Measurements from ENCODE around the gene ZSWIM8.
"Not testable (repeated sequence)": the region's sequence is repeated elsewhere in the genome, so short reads cannot be mapped to it uniquely, and the experiment has no call there.

ZSWIM8 gene

GRCh38 chr10:73819513-73820093 lies 34.2 kb downstream of the ZSWIM8 start:
- peaks cover 3 to 75% (median 42%) of the 10 kb centered on the region in 5 donors for H3K36me3 ChIP-seq (ENCODE audit: control insufficient read depth in 5 of 5, insufficient read depth in 5 of 5, low read length in 5 of 5)
- no peaks in the 10 kb centered on the region for H3K9me3 ChIP-seq (ENCODE audit: control insufficient read depth in 5 of 5, low read length in 5 of 5)
- no peak overlapping the region for H3K4me3 ChIP-seq (ENCODE audit: low read depth in 1 of 5, low read length in 5 of 5)
- H3K27ac ChIP-seq (ENCODE audit: low read depth, low read length), result no peak overlapping the region
- H3K27me3 ChIP-seq (ENCODE audit: control insufficient read depth in 5 of 5, insufficient read depth in 4 of 5, low read length in 5 of 5), result no peaks in the 10 kb centered on the region
- peaks cover 0 to 24% (median 18%) of the 10 kb centered on the region in 5 donors for H3K4me1 ChIP-seq (ENCODE audit: control insufficient read depth in 5 of 5, insufficient read depth in 5 of 5, low read length in 5 of 5)
- H3K9ac ChIP-seq (ENCODE audit: low read length in 5 of 5), result no peak overlapping the region

GRCh38 chr10:73823391-73823790 lies 38.0 kb downstream of the ZSWIM8 start:
- Histone ChIP-seq H3K4me3 (ENCODE audit: low read depth in 1 of 5, low read length in 5 of 5) (no peak overlapping the region), H3K27ac (ENCODE audit: low read depth, low read length) (no peak overlapping the region), H3K36me3 (ENCODE audit: control insufficient read depth in 5 of 5, insufficient read depth in 5 of 5, low read length in 5 of 5) (peaks cover under 1 to 74% (median 49%) of the 10 kb centered on the region in 5 donors), H3K9ac (ENCODE audit: low read length in 5 of 5) (no peak overlapping the region), H3K9me3 (ENCODE audit: control insufficient read depth in 5 of 5, low read length in 5 of 5) (no peaks in the 10 kb centered on the region), H3K4me1 (ENCODE audit: control insufficient read depth in 5 of 5, insufficient read depth in 5 of 5, low read length in 5 of 5) (peaks cover 0 to 8% (median 0%) of the 10 kb centered on the region in 5 donors), H3K27me3 (ENCODE audit: control insufficient read depth in 5 of 5, insufficient read depth in 4 of 5, low read length in 5 of 5) (no peaks in the 10 kb centered on the region)

- Histone ChIP-seq H3K9ac (ENCODE audit: low read length in 5 of 5) (no peak overlapping the region), H3K36me3 (ENCODE audit: control insufficient read depth in 5 of 5, insufficient read depth in 5 of 5, low read length in 5 of 5) (peaks cover 5 to 68% (median 49%) of the 10 kb centered on the region in 5 donors), H3K9me3 (ENCODE audit: control insufficient read depth in 5 of 5, low read length in 5 of 5) (no peaks in the 10 kb centered on the region), H3K4me1 (ENCODE audit: control insufficient read depth in 5 of 5, insufficient read depth in 5 of 5, low read length in 5 of 5) (peaks cover 0 to 1% (median 0%) of the 10 kb centered on the region in 5 donors), H3K4me3 (ENCODE audit: low read depth in 1 of 5, low read length in 5 of 5) (no peak overlapping the region), H3K27me3 (ENCODE audit: control insufficient read depth in 5 of 5, insufficient read depth in 4 of 5, low read length in 5 of 5) (no peaks in the 10 kb centered on the region), H3K27ac (ENCODE audit: low read depth, low read length) (no peak overlapping the region)
Observed at GRCh38 chr10:73824146-73824725, 38.8 kb downstream of the ZSWIM8 start.

GRCh38 chr10:73827346-73828089 lies 42.1 kb downstream of the ZSWIM8 start:
- no peak overlapping the region for H3K27ac ChIP-seq (ENCODE audit: low read depth, low read length)
- peaks cover 7 to 53% (median 38%) of the 10 kb centered on the region in 5 donors for H3K36me3 ChIP-seq (ENCODE audit: control insufficient read depth in 5 of 5, insufficient read depth in 5 of 5, low read length in 5 of 5)
- H3K4me1 ChIP-seq (ENCODE audit: control insufficient read depth in 5 of 5, insufficient read depth in 5 of 5, low read length in 5 of 5), result no peaks in the 10 kb centered on the region
- no peaks in the 10 kb centered on the region for H3K27me3 ChIP-seq (ENCODE audit: control insufficient read depth in 5 of 5, insufficient read depth in 4 of 5, low read length in 5 of 5)
- no peak overlapping the region for H3K9ac ChIP-seq (ENCODE audit: low read length in 5 of 5)
- no peaks in the 10 kb centered on the region for H3K9me3 ChIP-seq (ENCODE audit: control insufficient read depth in 5 of 5, low read length in 5 of 5)
- H3K4me3 ChIP-seq (ENCODE audit: low read depth in 1 of 5, low read length in 5 of 5), result no peak overlapping the region

GRCh38 chr10:73828161-73828560 lies 42.8 kb downstream of the ZSWIM8 start:
- H3K36me3 ChIP-seq (ENCODE audit: control insufficient read depth in 5 of 5, insufficient read depth in 5 of 5, low read length in 5 of 5), result peaks cover 7 to 51% (median 38%) of the 10 kb centered on the region in 5 donors
- no peak overlapping the region for H3K9ac ChIP-seq (ENCODE audit: low read length in 5 of 5)
- H3K4me1 ChIP-seq (ENCODE audit: control insufficient read depth in 5 of 5, insufficient read depth in 5 of 5, low read length in 5 of 5), result no peaks in the 10 kb centered on the region
- H3K27ac ChIP-seq (ENCODE audit: low read depth, low read length), result no peak overlapping the region
- H3K27me3 ChIP-seq (ENCODE audit: control insufficient read depth in 5 of 5, insufficient read depth in 4 of 5, low read length in 5 of 5), result no peaks in the 10 kb centered on the region
- no peak overlapping the region for H3K4me3 ChIP-seq (ENCODE audit: low read depth in 1 of 5, low read length in 5 of 5)
- H3K9me3 ChIP-seq (ENCODE audit: control insufficient read depth in 5 of 5, low read length in 5 of 5), result no peaks in the 10 kb centered on the region

DNA sequence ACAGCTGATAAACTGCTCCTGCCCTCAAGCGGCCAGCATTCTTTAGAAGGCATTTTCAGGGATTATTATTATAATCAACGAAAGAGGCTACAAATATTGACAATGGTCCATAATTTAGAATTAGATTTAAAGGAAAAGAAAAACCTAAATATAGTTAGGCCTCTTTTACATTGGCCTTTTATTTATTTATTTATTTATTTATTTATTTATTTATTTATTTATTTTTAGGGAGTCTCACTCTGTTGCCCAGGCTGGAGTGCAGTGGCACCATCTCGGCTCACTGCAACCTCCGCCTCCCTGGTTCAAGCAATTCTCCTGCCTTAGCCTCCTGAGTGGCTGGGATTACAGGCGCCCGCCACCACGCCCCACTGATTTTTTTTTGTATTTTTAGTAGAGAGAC lies 43.7 kb downstream of the ZSWIM8 start:
- peaks cover 7 to 42% (median 32%) of the 10 kb centered on the region in 5 donors for H3K36me3 ChIP-seq (ENCODE audit: control insufficient read depth in 5 of 5, insufficient read depth in 5 of 5, low read length in 5 of 5)
- H3K27me3 ChIP-seq (ENCODE audit: control insufficient read depth in 5 of 5, insufficient read depth in 4 of 5, low read length in 5 of 5); H3K4me1 ChIP-seq (ENCODE audit: control insufficient read depth in 5 of 5, insufficient read depth in 5 of 5, low read length in 5 of 5); H3K9ac ChIP-seq (ENCODE audit: low read length in 5 of 5); H3K9me3 ChIP-seq (ENCODE audit: control insufficient read depth in 5 of 5, low read length in 5 of 5); H3K27ac ChIP-seq (ENCODE audit: low read depth, low read length); H3K4me3 ChIP-seq (ENCODE audit: low read depth in 1 of 5, low read length in 5 of 5): not testable (repeated sequence)

DNA sequence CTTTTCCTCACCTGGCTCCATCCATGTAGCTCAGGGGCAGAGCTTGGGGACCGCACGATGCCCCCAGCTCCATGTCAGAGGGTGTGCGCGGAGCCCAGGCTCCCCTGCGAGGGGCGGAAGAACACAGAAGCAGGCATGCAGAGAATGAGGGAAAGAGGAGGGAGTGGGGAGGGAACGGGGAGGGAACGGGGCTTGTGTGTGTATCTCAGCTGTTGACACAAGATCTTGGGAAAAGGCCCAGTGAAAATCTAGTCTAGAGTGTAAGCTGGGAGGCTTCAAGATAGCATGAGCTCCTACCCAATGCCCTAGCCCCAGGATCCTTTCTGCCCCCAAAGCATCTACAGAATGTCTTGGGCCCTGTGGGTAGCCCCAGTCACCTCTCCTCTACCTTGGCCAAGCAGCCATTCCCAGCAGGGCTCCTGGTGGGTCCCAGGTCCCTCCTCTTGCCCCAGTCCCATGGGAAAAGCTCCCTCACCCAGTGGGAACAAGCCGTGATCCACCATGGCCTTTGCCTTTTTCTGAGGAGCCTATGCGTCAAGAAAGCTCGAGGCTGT lies 51.1 kb downstream of the ZSWIM8 start:
- no peak overlapping the region for H3K27ac ChIP-seq (ENCODE audit: low read depth, low read length)
- H3K9me3 ChIP-seq (ENCODE audit: control insufficient read depth in 5 of 5, low read length in 5 of 5), result no peaks in the 10 kb centered on the region
- H3K9ac ChIP-seq (ENCODE audit: low read length in 5 of 5), result peak overlapping the region in 1 of 5 donors; percentile 8
- no peaks in the 10 kb centered on the region for H3K27me3 ChIP-seq (ENCODE audit: control insufficient read depth in 5 of 5, insufficient read depth in 4 of 5, low read length in 5 of 5)
- H3K4me3 ChIP-seq (ENCODE audit: low read depth in 1 of 5, low read length in 5 of 5), result no peak overlapping the region
- peaks cover 1 to 63% (median 49%) of the 10 kb centered on the region in 5 donors for H3K36me3 ChIP-seq (ENCODE audit: control insufficient read depth in 5 of 5, insufficient read depth in 5 of 5, low read length in 5 of 5)
- H3K4me1 ChIP-seq (ENCODE audit: control insufficient read depth in 5 of 5, insufficient read depth in 5 of 5, low read length in 5 of 5), result no peaks in the 10 kb centered on the region

- H3K4me3 ChIP-seq (ENCODE audit: low read depth in 1 of 5, low read length in 5 of 5), result no peak overlapping the region
- H3K36me3 ChIP-seq (ENCODE audit: control insufficient read depth in 5 of 5, insufficient read depth in 5 of 5, low read length in 5 of 5), result peaks cover 4 to 69% (median 55%) of the 10 kb centered on the region in 5 donors
- H3K9me3 ChIP-seq (ENCODE audit: control insufficient read depth in 5 of 5, low read length in 5 of 5), result no peaks in the 10 kb centered on the region
- no peaks in the 10 kb centered on the region for H3K27me3 ChIP-seq (ENCODE audit: control insufficient read depth in 5 of 5, insufficient read depth in 4 of 5, low read length in 5 of 5)
- no peak overlapping the region for H3K9ac ChIP-seq (ENCODE audit: low read length in 5 of 5)
- H3K27ac ChIP-seq (ENCODE audit: low read depth, low read length), result no peak overlapping the region
- H3K4me1 ChIP-seq (ENCODE audit: control insufficient read depth in 5 of 5, insufficient read depth in 5 of 5, low read length in 5 of 5), result no peaks in the 10 kb centered on the region
Observed at GRCh38 chr10:73837072-73837471, 51.7 kb downstream of the ZSWIM8 start.

GRCh38 chr10:73838008-73838567 lies 52.7 kb downstream of the ZSWIM8 start:
- Histone ChIP-seq H3K27me3 (ENCODE audit: control insufficient read depth in 5 of 5, insufficient read depth in 4 of 5, low read length in 5 of 5) (no peaks in the 10 kb centered on the region), H3K36me3 (ENCODE audit: control insufficient read depth in 5 of 5, insufficient read depth in 5 of 5, low read length in 5 of 5) (peaks cover 4 to 79% (median 64%) of the 10 kb centered on the region in 5 donors), H3K4me3 (ENCODE audit: low read depth in 1 of 5, low read length in 5 of 5) (no peak overlapping the region), H3K9me3 (ENCODE audit: control insufficient read depth in 5 of 5, low read length in 5 of 5) (no peaks in the 10 kb centered on the region), H3K4me1 (ENCODE audit: control insufficient read depth in 5 of 5, insufficient read depth in 5 of 5, low read length in 5 of 5) (no peaks in the 10 kb centered on the region), H3K27ac (ENCODE audit: low read depth, low read length) (no peak overlapping the region), H3K9ac (ENCODE audit: low read length in 5 of 5) (no peak overlapping the region)

- H3K27me3 ChIP-seq (ENCODE audit: control insufficient read depth in 5 of 5, insufficient read depth in 4 of 5, low read length in 5 of 5), result no peaks in the 10 kb centered on the region
- no peak overlapping the region for H3K27ac ChIP-seq (ENCODE audit: low read depth, low read length)
- peaks cover 4 to 86% (median 68%) of the 10 kb centered on the region in 5 donors for H3K36me3 ChIP-seq (ENCODE audit: control insufficient read depth in 5 of 5, insufficient read depth in 5 of 5, low read length in 5 of 5)
- H3K4me1 ChIP-seq (ENCODE audit: control insufficient read depth in 5 of 5, insufficient read depth in 5 of 5, low read length in 5 of 5), result no peaks in the 10 kb centered on the region
- no peaks in the 10 kb centered on the region for H3K9me3 ChIP-seq (ENCODE audit: control insufficient read depth in 5 of 5, low read length in 5 of 5)
- no peak overlapping the region for H3K4me3 ChIP-seq (ENCODE audit: low read depth in 1 of 5, low read length in 5 of 5)
- no peak overlapping the region for H3K9ac ChIP-seq (ENCODE audit: low read length in 5 of 5)
Observed at GRCh38 chr10:73838827-73839226, 53.4 kb downstream of the ZSWIM8 start.

Measured in subcutaneous abdominal adipose tissue (tissue), 5 donors.